ENCODE measurements around the gene CTSE. TPM values are rescaled to one million over a fixed set of nuclear protein-coding genes. Genes with fewer than 3 reads are reported as not detected.

CTSE gene
- total RNA-seq, 1 experiment from 2014 or later, result not detected

DNA sequence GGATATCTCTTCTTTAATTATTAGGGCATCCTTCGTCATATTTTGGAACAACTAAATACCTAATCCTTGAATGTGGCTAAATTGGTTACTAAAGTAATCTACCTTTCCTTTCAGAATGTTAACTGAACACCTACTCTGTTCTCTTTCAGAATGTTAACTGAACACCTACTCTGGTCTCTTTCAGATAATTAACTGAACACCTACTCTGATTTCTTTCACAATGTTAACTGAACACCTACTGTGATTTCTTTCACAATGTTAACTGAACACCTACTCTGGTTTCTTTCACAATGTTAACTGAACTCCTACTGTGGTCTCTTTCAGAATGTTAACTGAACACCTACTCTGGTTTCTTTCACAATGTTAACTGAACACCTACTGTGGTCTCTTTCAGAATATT lies 42.4 kb downstream of the CTSE start:
- H3K4me3 ChIP-seq (ENCODE audit: insufficient read depth, low read depth, low read length), result no peak overlapping the region
- H3K27me3 ChIP-seq (ENCODE audit: control insufficient read depth, insufficient read depth, low read length), result no peaks in the 10 kb centered on the region
- no peak for DNase-seq
- H3K36me3 ChIP-seq (replicated peaks; ENCODE audit: control insufficient read depth, insufficient read depth, low read length), result no peaks in the 10 kb centered on the region

DNA sequence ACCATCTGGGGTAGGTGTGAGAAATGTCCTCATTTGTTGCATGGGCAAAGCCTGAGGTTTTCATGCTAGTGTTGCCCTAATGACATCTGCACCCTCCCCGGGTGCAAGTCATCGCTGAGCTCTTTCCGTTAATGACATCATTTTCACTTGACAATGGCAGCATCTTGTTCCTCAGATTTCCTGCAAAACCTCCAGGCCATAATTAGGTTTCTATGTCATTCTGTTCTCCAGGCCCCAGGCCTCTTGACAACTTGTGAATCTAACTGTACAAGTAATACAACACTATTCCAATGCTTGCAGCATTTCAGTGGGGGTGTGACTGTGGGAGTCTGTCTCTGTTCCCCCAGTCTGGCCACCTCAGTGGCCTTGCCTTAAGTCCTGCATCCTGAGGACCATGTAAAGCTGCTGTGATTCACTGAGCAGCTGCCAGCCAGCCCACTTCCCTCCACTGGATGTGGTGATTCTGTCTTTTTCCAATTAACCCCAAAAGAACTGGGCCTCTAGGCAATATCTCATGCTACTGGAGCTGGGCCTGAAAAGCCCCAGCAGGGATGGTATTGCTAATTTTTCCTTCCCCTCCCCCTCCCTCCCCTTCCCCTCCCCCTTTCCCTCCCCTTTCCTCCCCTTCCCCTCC lies 43.3 kb downstream of the CTSE start:
- DNase-seq, result no peak
- H3K4me3 ChIP-seq (ENCODE audit: insufficient read depth, low read depth, low read length), result no peak overlapping the region
- no peaks in the 10 kb centered on the region for H3K36me3 ChIP-seq (replicated peaks; ENCODE audit: control insufficient read depth, insufficient read depth, low read length)
- no peaks in the 10 kb centered on the region for H3K27me3 ChIP-seq (ENCODE audit: control insufficient read depth, insufficient read depth, low read length)

DNA sequence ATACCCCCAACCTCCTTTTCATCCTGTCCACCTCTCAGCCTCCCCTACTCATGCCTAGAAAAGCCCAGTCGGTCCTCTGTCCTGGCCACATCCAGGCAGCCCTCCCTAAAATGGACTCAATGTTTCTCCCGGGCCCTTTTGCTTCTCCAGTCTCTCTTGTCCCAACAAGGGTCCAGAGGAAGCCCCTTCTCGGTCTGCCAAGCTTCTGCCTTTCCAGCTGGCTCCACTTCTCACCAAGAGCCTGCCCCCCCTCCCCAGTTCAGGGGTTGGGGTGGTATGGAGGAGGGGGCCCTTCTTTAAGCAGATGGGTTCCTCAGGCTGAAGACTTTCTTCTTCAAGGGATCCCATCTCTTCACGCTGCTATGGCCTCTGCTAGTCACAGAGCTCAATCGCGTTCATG lies 44.4 kb downstream of the CTSE start:
- no peak overlapping the region for H3K4me3 ChIP-seq (ENCODE audit: insufficient read depth, low read depth, low read length)
- H3K36me3 ChIP-seq (replicated peaks; ENCODE audit: control insufficient read depth, insufficient read depth, low read length), result no peaks in the 10 kb centered on the region
- H3K27me3 ChIP-seq (ENCODE audit: control insufficient read depth, insufficient read depth, low read length), result no peaks in the 10 kb centered on the region
- DNase-seq, result no peak

GRCh38 chr1:205978676-205979075 lies 45.0 kb downstream of the CTSE start:
- H3K36me3 ChIP-seq (replicated peaks; ENCODE audit: control insufficient read depth, insufficient read depth, low read length), result no peaks in the 10 kb centered on the region
- H3K4me3 ChIP-seq (ENCODE audit: insufficient read depth, low read depth, low read length), result no peak overlapping the region
- no peak for DNase-seq
- H3K27me3 ChIP-seq (ENCODE audit: control insufficient read depth, insufficient read depth, low read length), result no peaks in the 10 kb centered on the region

DNA sequence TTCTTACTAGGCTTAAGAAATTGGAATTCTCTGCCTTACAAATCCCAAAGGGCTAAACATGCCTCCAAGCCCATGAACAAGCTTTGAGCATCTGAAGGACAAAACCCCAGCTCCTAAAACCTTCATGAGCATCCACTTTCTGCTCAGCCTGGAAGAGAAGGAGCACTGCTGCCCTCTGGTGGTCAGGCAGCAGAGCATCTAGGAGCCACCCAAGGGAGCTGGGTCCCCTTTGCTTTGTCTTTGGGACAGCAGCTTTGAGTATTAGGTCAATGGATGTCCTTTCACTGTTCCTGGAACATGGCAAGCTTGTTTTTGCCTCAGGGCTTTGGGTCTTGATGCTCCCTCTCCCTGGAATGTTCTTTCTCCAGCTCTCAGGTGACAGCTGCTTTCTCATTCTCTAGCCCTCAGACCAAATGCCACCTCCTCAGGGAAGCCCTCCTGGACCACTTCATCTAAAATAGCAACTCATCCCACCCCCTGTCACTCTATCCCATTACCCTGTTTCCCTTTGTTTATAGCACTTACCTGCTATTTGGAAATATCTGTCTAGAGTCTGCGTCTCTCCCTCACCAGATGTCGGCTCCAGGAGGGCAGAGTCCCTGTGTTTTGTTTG lies 46.2 kb downstream of the CTSE start:
- Histone ChIP-seq H3K36me3 (replicated peaks; ENCODE audit: control insufficient read depth, insufficient read depth, low read length) (no peaks in the 10 kb centered on the region), H3K4me3 (ENCODE audit: insufficient read depth, low read depth, low read length) (no peak overlapping the region), H3K27me3 (ENCODE audit: control insufficient read depth, insufficient read depth, low read length) (no peaks in the 10 kb centered on the region)
- DNase-seq, result peak; percentile 88

DNA sequence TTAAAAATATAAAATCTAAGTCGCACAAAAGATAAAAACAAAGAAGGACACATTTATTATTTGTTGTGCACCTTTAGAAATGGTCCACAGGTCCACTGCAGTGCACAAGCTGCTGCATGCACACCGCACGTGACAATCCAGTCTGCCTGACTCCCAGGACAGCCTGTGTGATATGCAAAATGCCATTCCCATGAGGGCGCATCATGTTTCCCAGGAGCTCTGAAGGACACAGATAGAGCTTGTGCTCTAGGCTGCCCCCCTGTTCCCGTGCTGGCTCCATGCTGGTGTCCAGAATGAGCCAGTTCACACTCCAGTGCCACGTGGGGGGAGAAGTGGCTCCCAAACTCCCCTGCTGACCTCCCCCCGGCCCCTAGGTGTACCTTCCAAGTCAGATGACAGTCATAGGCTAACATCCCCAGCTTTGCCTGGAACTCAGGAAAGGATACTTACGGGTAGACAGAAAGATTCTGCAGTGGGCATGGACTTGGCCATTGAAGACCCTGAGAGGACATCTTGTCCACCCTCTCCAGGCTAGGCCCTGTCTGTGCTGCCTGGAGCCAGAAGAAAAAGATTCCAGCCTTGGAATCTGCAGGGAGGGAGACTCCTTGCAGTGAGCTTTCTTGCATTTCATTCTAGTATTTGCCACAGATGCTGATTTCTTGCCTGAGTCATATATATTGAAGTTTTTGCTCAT lies 46.8 kb downstream of the CTSE start:
- no peaks in the 10 kb centered on the region for H3K36me3 ChIP-seq (replicated peaks; ENCODE audit: control insufficient read depth, insufficient read depth, low read length)
- DNase-seq, result no peak
- no peak overlapping the region for H3K4me3 ChIP-seq (ENCODE audit: insufficient read depth, low read depth, low read length)
- no peaks in the 10 kb centered on the region for H3K27me3 ChIP-seq (ENCODE audit: control insufficient read depth, insufficient read depth, low read length)

GRCh38 chr1:205976036-205976435 lies 47.7 kb downstream of the CTSE start:
- H3K36me3 ChIP-seq (replicated peaks; ENCODE audit: control insufficient read depth, insufficient read depth, low read length), result no peaks in the 10 kb centered on the region
- no peak overlapping the region for H3K4me3 ChIP-seq (ENCODE audit: insufficient read depth, low read depth, low read length)
- H3K27me3 ChIP-seq (ENCODE audit: control insufficient read depth, insufficient read depth, low read length), result no peaks in the 10 kb centered on the region
- DNase-seq, result no peak

- DNase-seq, result no peak
- H3K4me3 ChIP-seq (ENCODE audit: insufficient read depth, low read depth, low read length), result no peak overlapping the region
- H3K36me3 ChIP-seq (replicated peaks; ENCODE audit: control insufficient read depth, insufficient read depth, low read length), result no peaks in the 10 kb centered on the region
- no peaks in the 10 kb centered on the region for H3K27me3 ChIP-seq (ENCODE audit: control insufficient read depth, insufficient read depth, low read length)
These were observed 48.2 kb downstream of the CTSE start for GRCh38 chr1:205975387-205975998.

- no peak overlapping the region for H3K4me3 ChIP-seq (ENCODE audit: insufficient read depth, low read depth, low read length)
- DNase-seq, result no peak
- no peaks in the 10 kb centered on the region for H3K36me3 ChIP-seq (replicated peaks; ENCODE audit: control insufficient read depth, insufficient read depth, low read length)
- H3K27me3 ChIP-seq (ENCODE audit: control insufficient read depth, insufficient read depth, low read length), result no peaks in the 10 kb centered on the region
These were observed 49.0 kb downstream of the CTSE start for GRCh38 chr1:205974712-205975111.

DNA sequence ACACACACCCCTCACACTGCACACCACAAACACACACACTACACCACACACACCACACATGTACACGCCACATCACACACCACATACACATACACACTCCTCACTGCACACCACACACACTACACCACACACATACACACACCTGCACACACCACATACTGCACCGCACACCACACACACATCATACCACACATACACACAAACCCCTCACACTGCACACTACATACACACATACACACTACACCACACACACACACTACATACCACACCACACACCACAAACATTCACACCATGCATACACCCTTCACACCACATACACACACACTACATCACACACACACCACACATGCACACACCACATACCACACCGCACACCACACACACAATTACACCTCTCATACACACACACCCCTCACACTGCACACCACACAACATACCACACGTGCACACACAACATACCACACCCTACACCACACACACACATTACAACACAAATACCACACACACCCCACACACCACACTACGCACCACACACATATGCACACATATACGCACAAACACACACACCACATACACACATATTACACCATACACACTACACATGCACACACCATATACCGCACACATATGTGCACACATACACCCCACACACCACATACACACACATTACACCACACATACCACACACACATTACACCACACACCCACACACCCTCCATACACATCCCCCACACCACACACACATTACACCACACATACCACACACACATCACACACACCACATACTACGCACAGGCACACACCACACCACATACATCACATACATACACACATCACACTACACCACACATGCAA lies 50.1 kb downstream of the CTSE start:
- no peak for DNase-seq
- H3K36me3 ChIP-seq (replicated peaks; ENCODE audit: control insufficient read depth, insufficient read depth, low read length), result no peaks in the 10 kb centered on the region
- no peaks in the 10 kb centered on the region for H3K27me3 ChIP-seq (ENCODE audit: control insufficient read depth, insufficient read depth, low read length)
- H3K4me3 ChIP-seq (ENCODE audit: insufficient read depth, low read depth, low read length), result no peak overlapping the region

DNA sequence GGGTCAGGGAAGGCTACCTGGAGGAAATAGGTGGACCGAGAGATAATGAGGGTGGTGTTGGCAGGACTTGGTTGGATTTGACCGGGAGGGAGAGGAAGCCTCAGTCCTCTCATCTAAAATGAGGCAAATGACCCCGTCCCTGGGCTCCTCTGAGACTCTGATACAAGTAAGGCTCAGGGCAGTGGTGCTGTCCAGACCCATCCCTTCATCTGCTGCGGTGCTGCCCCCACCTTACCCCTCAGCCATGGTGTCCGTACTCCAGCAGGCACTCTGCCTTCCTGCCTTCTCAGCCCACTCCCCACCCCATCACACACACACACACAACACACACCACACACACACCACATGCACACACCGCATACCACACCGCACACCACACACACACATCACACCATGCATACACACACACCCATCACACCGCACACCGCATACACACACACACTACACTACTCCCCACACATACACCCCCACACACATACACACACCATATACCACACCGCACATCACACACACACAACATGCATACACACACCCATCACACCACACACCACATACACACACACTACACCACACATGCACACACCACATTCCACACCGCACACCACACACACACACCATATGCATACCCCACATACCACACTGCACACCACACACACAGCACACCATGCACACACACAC lies 51.1 kb downstream of the CTSE start:
- no peaks in the 10 kb centered on the region; the same call in 1 of the 2 replicates for H3K27me3 ChIP-seq (ENCODE audit: control insufficient read depth, insufficient read depth, low read length)
- H3K36me3 ChIP-seq (replicated peaks; ENCODE audit: control insufficient read depth, insufficient read depth, low read length), result no peaks in the 10 kb centered on the region
- H3K4me3 ChIP-seq (ENCODE audit: insufficient read depth, low read depth, low read length), result no peak overlapping the region
- no peak for DNase-seq

DNA sequence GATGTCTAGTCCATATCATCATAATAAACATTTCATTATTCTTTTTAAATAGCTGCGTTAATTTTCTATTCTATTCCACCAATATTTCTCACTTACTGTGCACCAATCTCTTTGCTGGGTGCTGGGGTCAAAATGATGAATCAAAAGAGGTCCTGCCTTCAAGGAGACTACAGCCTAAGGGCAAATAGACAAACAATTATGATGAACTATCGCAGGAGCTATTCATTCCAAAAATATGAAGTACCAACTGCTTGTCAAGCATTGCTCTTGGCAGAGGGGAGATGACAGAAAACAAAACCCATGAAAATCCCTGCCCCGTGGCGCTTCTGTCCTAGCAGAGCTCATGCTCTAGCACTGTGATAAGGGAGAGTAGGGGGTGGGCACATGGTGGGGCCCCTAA lies 51.6 kb downstream of the CTSE start:
- DNase-seq, result no peak
- Histone ChIP-seq H3K36me3 (replicated peaks; ENCODE audit: control insufficient read depth, insufficient read depth, low read length) (no peaks in the 10 kb centered on the region), H3K27me3 (ENCODE audit: control insufficient read depth, insufficient read depth, low read length) (no peaks in the 10 kb centered on the region; the same call in 1 of the 2 replicates), H3K4me3 (ENCODE audit: insufficient read depth, low read depth, low read length) (no peak overlapping the region)

DNA sequence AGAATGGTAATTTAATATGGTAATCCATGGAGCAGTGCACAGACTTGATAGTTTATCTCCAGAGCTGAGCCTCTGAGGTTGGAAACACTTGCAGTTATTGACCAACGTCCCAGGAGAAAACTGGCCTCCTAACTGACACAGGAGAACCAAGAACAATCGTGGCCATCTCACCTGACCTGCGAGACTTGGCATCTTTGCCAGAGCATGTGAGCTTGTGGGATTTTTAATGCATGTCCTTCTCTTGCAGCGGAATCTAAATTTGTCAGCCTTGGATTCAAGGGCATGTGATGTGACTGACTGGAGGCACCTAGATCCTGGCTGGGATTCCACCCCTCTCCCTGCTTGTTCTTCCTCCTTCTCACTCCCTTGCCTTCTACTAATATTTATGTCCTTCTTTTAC lies 52.6 kb downstream of the CTSE start:
- H3K36me3 ChIP-seq (replicated peaks; ENCODE audit: control insufficient read depth, insufficient read depth, low read length), result no peaks in the 10 kb centered on the region
- DNase-seq, result no peak
- no peak overlapping the region for H3K4me3 ChIP-seq (ENCODE audit: insufficient read depth, low read depth, low read length)
- no peaks in the 10 kb centered on the region; the same call in 1 of the 2 replicates for H3K27me3 ChIP-seq (ENCODE audit: control insufficient read depth, insufficient read depth, low read length)

DNA sequence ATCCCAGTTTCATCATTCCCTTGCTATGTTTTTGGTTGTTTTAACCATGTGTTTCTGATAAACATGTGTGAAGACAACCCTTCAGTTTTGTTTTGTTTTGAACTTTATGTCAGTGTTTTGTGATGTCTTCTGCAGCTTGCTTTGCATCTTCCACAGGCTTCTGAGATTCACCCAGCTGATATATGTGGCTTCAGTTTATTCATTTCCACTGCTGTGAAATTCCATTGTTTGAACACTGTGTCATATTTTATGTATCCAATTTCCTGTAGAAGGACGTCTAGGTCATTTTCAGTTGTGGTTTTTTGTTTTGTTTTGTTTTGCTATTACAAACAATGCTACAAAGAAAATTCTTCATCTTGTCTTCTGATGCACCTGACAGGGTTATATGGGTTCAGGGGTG lies 53.2 kb downstream of the CTSE start:
- no peaks in the 10 kb centered on the region; the same call in 1 of the 2 replicates for H3K27me3 ChIP-seq (ENCODE audit: control insufficient read depth, insufficient read depth, low read length)
- no peak overlapping the region for H3K4me3 ChIP-seq (ENCODE audit: insufficient read depth, low read depth, low read length)
- DNase-seq, result no peak
- H3K36me3 ChIP-seq (replicated peaks; ENCODE audit: control insufficient read depth, insufficient read depth, low read length), result no peaks in the 10 kb centered on the region
